GM23338 (cell line): ENCODE data around the gene MAP2K7.

Experiments
- CREB1 ChIP-seq: fragments of 250-450 bp; sonication (Bioruptor Pico); IDR thresholded peaks from 2 replicates; pipeline ENCODE4 v1.5.0; 2020; ENCODE audit warnings: low read depth, mild to moderate bottlenecking, moderate library complexity
- EZH2 ChIP-seq: fragments of 200-600 bp; sonication (generic); IDR thresholded peaks from one replicate; pipeline ENCODE4 v1.8.0; 2017; ENCODE audit warnings: antibody characterized with exemption, mild to moderate bottlenecking, low read depth; ENCODE audit not compliant: unreplicated experiment
- EZH2phosphoT487 ChIP-seq: fragments of 200-600 bp; sonication (generic); IDR thresholded peaks from one replicate; pipeline ENCODE4 v1.8.1; 2018; ENCODE audit warnings: antibody characterized with exemption; ENCODE audit not compliant: unreplicated experiment
- JUNB ChIP-seq: IDR thresholded peaks from one replicate; pipeline ENCODE4 v1.6.1; 2016; ENCODE audit warnings: antibody characterized with exemption; ENCODE audit not compliant: unreplicated experiment
- NANOG ChIP-seq: IDR thresholded peaks from 2 replicates; pipeline ENCODE4 v1.6.1; 2016; ENCODE audit warnings: antibody characterized with exemption, borderline replicate concordance
- POLR2AphosphoS5 ChIP-seq: IDR thresholded peaks from 2 replicates; pipeline ENCODE4 v1.6.1; 2016; ENCODE audit warnings: antibody characterized with exemption, low read depth
- ZNF331 ChIP-seq: fragments of 250-450 bp; sonication (Bioruptor Pico); IDR thresholded peaks from 2 replicates; pipeline ENCODE4 v1.5.0; 2020; ENCODE audit warnings: low read depth, mild to moderate bottlenecking, moderate library complexity
- TF ChIP-seq, protein P1 (sequence below), 2 experiments: fragments of 200-600 bp in 1 of 2; sonication (generic) in 1 of 2; conservative IDR thresholded peaks; 2 replicates each; pipeline versions ENCODE4 v1.5.1 to v1.6.1; 2016 to 2017; ENCODE audit warnings: antibody characterized with exemption in 2 of 2, low read depth in 2 of 2, mild to moderate bottlenecking in 2 of 2, moderate library complexity in 1 of 2
- TF ChIP-seq, protein P2 (sequence below): IDR thresholded peaks from one replicate; pipeline ENCODE4 v1.6.1; 2018; ENCODE audit warnings: antibody characterized with exemption; ENCODE audit not compliant: unreplicated experiment

DNA sequence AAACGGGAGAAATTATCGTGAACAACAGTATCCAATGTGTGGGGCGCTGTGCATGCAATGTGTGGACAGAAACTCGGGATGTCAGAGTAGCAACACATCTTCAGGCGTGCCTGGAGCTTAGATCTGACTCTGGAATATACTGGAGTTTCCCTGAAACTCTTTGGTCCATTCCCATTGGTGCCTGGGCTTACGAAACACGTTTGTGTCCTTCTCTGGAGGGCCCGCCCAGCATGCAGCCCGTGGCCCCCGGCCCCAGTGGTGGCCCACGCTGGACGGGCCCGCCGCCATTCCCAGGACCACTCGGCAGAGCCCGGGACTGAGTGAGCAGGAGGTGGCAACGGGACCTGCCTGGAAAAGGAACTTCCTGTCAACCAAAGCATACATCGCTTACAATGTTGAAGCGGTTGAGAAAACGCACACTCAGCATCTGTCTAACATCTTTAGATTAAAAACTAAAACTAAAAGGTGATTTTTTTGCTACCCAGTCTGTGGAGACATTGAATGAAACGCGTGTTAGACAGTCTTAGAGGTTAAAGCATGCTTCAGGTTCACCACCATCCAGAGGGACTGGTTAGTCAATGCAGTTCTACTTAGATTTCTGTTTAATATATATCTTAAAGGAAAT lies 59.1 kb downstream of the MAP2K7 start:
- TF ChIP-seq EZH2 = no peak
- no peak for TF ChIP-seq ZNF331 (CRISPR knock-in tag)
- TF ChIP-seq POLR2AphosphoS5 = no peak
- TF ChIP-seq, protein P1, sequence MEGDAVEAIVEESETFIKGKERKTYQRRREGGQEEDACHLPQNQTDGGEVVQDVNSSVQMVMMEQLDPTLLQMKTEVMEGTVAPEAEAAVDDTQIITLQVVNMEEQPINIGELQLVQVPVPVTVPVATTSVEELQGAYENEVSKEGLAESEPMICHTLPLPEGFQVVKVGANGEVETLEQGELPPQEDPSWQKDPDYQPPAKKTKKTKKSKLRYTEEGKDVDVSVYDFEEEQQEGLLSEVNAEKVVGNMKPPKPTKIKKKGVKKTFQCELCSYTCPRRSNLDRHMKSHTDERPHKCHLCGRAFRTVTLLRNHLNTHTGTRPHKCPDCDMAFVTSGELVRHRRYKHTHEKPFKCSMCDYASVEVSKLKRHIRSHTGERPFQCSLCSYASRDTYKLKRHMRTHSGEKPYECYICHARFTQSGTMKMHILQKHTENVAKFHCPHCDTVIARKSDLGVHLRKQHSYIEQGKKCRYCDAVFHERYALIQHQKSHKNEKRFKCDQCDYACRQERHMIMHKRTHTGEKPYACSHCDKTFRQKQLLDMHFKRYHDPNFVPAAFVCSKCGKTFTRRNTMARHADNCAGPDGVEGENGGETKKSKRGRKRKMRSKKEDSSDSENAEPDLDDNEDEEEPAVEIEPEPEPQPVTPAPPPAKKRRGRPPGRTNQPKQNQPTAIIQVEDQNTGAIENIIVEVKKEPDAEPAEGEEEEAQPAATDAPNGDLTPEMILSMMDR (conservative IDR thresholded peaks at IDR 0.05; ENCODE audit: low read depth in 2 of 2) = no peak
- TF ChIP-seq NANOG = no peak
- TF ChIP-seq JUNB = no peak
- no peak for TF ChIP-seq EZH2phosphoT487
- TF ChIP-seq CREB1 (CRISPR knock-in tag) = no peak
- TF ChIP-seq, protein P2, sequence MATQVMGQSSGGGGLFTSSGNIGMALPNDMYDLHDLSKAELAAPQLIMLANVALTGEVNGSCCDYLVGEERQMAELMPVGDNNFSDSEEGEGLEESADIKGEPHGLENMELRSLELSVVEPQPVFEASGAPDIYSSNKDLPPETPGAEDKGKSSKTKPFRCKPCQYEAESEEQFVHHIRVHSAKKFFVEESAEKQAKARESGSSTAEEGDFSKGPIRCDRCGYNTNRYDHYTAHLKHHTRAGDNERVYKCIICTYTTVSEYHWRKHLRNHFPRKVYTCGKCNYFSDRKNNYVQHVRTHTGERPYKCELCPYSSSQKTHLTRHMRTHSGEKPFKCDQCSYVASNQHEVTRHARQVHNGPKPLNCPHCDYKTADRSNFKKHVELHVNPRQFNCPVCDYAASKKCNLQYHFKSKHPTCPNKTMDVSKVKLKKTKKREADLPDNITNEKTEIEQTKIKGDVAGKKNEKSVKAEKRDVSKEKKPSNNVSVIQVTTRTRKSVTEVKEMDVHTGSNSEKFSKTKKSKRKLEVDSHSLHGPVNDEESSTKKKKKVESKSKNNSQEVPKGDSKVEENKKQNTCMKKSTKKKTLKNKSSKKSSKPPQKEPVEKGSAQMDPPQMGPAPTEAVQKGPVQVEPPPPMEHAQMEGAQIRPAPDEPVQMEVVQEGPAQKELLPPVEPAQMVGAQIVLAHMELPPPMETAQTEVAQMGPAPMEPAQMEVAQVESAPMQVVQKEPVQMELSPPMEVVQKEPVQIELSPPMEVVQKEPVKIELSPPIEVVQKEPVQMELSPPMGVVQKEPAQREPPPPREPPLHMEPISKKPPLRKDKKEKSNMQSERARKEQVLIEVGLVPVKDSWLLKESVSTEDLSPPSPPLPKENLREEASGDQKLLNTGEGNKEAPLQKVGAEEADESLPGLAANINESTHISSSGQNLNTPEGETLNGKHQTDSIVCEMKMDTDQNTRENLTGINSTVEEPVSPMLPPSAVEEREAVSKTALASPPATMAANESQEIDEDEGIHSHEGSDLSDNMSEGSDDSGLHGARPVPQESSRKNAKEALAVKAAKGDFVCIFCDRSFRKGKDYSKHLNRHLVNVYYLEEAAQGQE = no peak
